OCI-LY3 (cell line): Measurements from ENCODE around the gene NPY5R.

ENCODE experiments used
- H2AFZ ChIP-seq: fragments of 200-600, 300-600 bp; shearing (Covaris generic); 2 replicates; pipeline ENCODE4 v1.6.0; 2014; ENCODE audit warnings: antibody characterized with exemption, low read depth, low read length
- H3K27ac ChIP-seq: fragments of 200-600, 300-600 bp; sonication (generic); 2 replicates; pipeline ENCODE4 v1.5.1; 2014; ENCODE audit warnings: mild to moderate bottlenecking, low read length, moderate library complexity, mixed read lengths
- H3K27me3 ChIP-seq: fragments of 200-600, 300-600 bp; sonication (generic); 2 replicates; pipeline ENCODE4 v1.6.1; 2014; ENCODE audit warnings: low read depth, low read length, mixed read lengths
- H3K36me3 ChIP-seq: fragments of 200-600, 300-600 bp; sonication (generic); replicated peaks from 2 replicates; pipeline ENCODE3; 2014; ENCODE audit warnings: low read depth, low read length, mixed read lengths
- H3K4me1 ChIP-seq: fragments of 300-600, 200-600 bp; sonication (generic); 2 replicates; pipeline ENCODE4 v1.6.1; 2014; ENCODE audit warnings: low read length, mixed read lengths
- H3K4me2 ChIP-seq: fragments of 200-600, 300-600 bp; sonication (generic); 2 replicates; pipeline ENCODE4 v1.6.1; 2014; ENCODE audit warnings: low read length, mixed read lengths
- H3K4me3 ChIP-seq: fragments of 300-600, 200-600 bp; sonication (generic); 2 replicates; pipeline ENCODE4 v1.5.1; 2014; ENCODE audit warnings: antibody characterized with exemption, mild to moderate bottlenecking, low read length, moderate library complexity
- H3K79me2 ChIP-seq: fragments of 300-600, 200-600 bp; shearing (Covaris generic); 2 replicates; pipeline ENCODE4 v1.6.1; 2014; ENCODE audit warnings: mild to moderate bottlenecking, low read length, mixed read lengths
- H3K9ac ChIP-seq: fragments of 300-600, 200-600 bp; shearing (Covaris generic); 2 replicates; pipeline ENCODE4 v1.6.0; 2014; ENCODE audit warnings: mild to moderate bottlenecking, low read length, moderate library complexity
- H3K9me3 ChIP-seq: fragments of 200-600, 300-600 bp; shearing (Covaris generic); 2 replicates; pipeline ENCODE4 v1.6.1; 2014; ENCODE audit warnings: low read length, mixed read lengths; ENCODE audit not compliant: insufficient read depth
- H4K20me1 ChIP-seq: fragments of 200-600, 300-600 bp; sonication (generic); 2 replicates; pipeline ENCODE4 v1.6.1; 2016; ENCODE audit warnings: low read length, mixed read lengths; ENCODE audit not compliant: insufficient read depth
- EZH2phosphoT487 ChIP-seq: fragments of 200-600 bp; shearing (Covaris generic); IDR thresholded peaks from 2 replicates; pipeline ENCODE4 v1.6.1; 2018; ENCODE audit warnings: antibody characterized with exemption, mixed run types, low read depth
- TF ChIP-seq, protein P1 (sequence below): fragments of 200-600, 300-600 bp; sonication (generic); IDR thresholded peaks from 2 replicates; pipeline ENCODE4 v1.5.1; 2014; ENCODE audit warnings: antibody characterized with exemption, low read length, low read depth

The NPY5R gene

DNA sequence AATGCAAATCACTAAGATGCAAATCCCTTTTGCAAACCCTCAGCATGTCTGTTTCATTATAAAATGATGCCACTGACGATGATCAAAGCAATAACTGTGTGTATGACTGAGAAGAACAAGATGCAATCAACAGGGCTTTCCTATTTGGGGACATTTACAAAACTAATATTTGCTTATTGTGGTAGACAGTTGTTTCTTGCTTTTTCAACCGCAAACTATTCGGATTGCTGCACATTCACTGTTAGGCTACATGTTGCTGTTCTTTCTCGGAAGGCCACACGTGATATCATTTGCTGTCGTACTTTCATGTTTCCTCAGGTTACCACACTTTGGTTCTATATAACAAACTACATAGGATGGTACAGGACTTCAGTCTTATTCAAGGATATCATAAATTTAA, 49.8 kb downstream of the NPY5R start:
- Histone ChIP-seq H2AFZ (no peak overlapping the region), H3K79me2 (no peaks in the 10 kb centered on the region), H3K4me1 (no peaks in the 10 kb centered on the region), H3K4me2 (no peak overlapping the region), H3K27ac (no peak overlapping the region), H3K9me3 (no peaks in the 10 kb centered on the region), H4K20me1 (no peaks in the 10 kb centered on the region), H3K36me3 (no peaks in the 10 kb centered on the region), H3K27me3 (no peaks in the 10 kb centered on the region), H3K4me3 (no peak overlapping the region), H3K9ac (no peak overlapping the region)
- TF ChIP-seq EZH2phosphoT487, result no peak
- TF ChIP-seq, protein P1, sequence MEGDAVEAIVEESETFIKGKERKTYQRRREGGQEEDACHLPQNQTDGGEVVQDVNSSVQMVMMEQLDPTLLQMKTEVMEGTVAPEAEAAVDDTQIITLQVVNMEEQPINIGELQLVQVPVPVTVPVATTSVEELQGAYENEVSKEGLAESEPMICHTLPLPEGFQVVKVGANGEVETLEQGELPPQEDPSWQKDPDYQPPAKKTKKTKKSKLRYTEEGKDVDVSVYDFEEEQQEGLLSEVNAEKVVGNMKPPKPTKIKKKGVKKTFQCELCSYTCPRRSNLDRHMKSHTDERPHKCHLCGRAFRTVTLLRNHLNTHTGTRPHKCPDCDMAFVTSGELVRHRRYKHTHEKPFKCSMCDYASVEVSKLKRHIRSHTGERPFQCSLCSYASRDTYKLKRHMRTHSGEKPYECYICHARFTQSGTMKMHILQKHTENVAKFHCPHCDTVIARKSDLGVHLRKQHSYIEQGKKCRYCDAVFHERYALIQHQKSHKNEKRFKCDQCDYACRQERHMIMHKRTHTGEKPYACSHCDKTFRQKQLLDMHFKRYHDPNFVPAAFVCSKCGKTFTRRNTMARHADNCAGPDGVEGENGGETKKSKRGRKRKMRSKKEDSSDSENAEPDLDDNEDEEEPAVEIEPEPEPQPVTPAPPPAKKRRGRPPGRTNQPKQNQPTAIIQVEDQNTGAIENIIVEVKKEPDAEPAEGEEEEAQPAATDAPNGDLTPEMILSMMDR, result no peak

DNA sequence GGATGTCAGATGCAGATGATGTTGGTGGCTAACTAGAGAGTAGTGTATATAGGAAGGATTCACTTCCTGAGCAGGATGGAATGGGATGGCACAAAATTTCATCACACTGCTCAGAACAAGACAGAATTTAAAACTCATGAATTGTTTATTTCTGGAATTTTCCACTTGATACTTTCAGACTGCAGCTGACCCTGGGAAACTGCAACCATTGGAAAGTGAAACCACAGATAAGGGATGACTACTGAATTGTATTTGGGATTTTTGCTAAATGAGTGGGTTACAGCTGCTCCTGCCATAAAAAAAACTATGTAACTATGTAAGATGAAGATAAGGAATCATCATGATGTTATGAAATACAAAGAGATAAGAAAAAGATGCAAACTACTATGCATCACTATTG, 51.4 kb downstream of the NPY5R start:
- no peak overlapping the region for H2AFZ ChIP-seq
- no peaks in the 10 kb centered on the region for H3K4me1 ChIP-seq
- TF ChIP-seq, protein P1, result no peak
- TF ChIP-seq EZH2phosphoT487, result no peak
- H3K79me2 ChIP-seq, result no peaks in the 10 kb centered on the region
- no peak overlapping the region for H3K9ac ChIP-seq
- no peak overlapping the region for H3K4me3 ChIP-seq
- no peaks in the 10 kb centered on the region for H3K9me3 ChIP-seq
- no peaks in the 10 kb centered on the region for H3K36me3 ChIP-seq
- H4K20me1 ChIP-seq, result no peaks in the 10 kb centered on the region
- H3K27me3 ChIP-seq, result no peaks in the 10 kb centered on the region
- no peak overlapping the region for H3K4me2 ChIP-seq
- H3K27ac ChIP-seq, result no peak overlapping the region

DNA sequence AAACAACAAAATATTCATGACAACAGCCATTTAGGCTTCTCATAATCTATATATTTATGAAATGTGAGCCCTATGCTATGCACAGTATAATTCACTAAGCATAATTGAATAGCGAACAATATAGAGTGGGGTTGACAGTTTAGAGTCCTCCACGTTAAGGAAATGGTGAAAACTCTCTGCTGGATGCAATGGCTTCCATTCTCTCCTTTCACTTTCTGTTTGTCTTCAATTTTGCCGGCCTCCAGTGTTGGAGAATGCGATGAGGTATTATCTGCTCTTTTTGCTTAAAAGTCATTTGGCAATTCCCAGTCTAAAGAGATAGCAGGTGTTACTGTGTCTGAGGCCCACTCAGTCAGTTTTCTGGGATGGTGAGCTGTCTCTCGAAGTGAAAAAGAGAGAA, 52.1 kb downstream of the NPY5R start:
- H3K4me3 ChIP-seq, result peak overlapping the region; percentile 21

DNA sequence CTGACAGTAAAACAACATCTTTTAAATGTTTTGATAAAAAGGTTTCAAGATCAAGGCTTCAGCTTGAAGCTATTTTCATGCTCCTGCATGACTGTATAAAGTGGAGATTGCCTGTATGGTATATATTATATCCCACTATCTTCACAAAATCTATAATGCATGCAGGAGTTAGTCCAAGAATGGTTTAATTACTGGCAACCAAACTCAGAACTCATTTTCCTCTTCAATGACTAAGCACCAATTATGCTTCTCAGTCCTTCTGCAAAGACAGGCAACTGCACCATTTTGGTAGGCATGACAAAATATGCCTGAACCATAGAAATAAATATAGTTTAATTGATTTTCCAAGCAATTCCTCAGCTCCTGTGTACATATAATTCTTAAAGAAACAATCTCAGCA, 54.5 kb downstream of the NPY5R start:
- Histone ChIP-seq H3K36me3 (no peaks in the 10 kb centered on the region), H3K79me2 (no peaks in the 10 kb centered on the region), H3K9me3 (no peaks in the 10 kb centered on the region), H2AFZ (no peak overlapping the region), H3K9ac (no peak overlapping the region), H3K4me2 (no peak overlapping the region), H3K27ac (no peak overlapping the region), H4K20me1 (no peaks in the 10 kb centered on the region), H3K4me3 (no peak overlapping the region), H3K4me1 (no peaks in the 10 kb centered on the region), H3K27me3 (no peaks in the 10 kb centered on the region)
- TF ChIP-seq EZH2phosphoT487, result no peak
- TF ChIP-seq, protein P1, result no peak

More for the DNA sequence above, 52.1 kb downstream of the NPY5R start:
- Histone ChIP-seq H3K4me2 (peak overlapping the region; percentile 40), H2AFZ (peak overlapping the region; percentile 88), H3K9me3 (no peaks in the 10 kb centered on the region), H4K20me1 (no peaks in the 10 kb centered on the region), H3K27me3 (no peaks in the 10 kb centered on the region), H3K36me3 (no peaks in the 10 kb centered on the region), H3K27ac (no peak overlapping the region), H3K9ac (no peak overlapping the region), H3K4me1 (no peaks in the 10 kb centered on the region), H3K79me2 (no peaks in the 10 kb centered on the region)
- no peak for TF ChIP-seq EZH2phosphoT487
- TF ChIP-seq, protein P1, result no peak
